COLO829 (cell line): ENCODE results near the gene LOXL1.
"Not testable (repeated sequence)": the region's sequence is repeated elsewhere in the genome, so short reads cannot be mapped to it uniquely, and the experiment has no call there.

Experiments
- DNase-seq: peaks from one replicate; pipeline ENCODE4 v3.0.0; 2012; ENCODE audit warnings: low spot score

LOXL1 gene

GRCh38 chr15:73923156-73923487 lies 3.1 kb upstream of the LOXL1 start:
- DNase-seq: no peak

- DNase-seq: no peak
Measured at GRCh38 chr15:73923488-73924164, 2.6 kb upstream of the LOXL1 start.

- DNase-seq: peak; percentile 42
Measured at GRCh38 chr15:73924171-73924921, 1.9 kb upstream of the LOXL1 start.

GRCh38 chr15:73925848-73926218 lies 429 bp upstream of the LOXL1 start:
- no peak for DNase-seq

- no peak for DNase-seq
Measured at GRCh38 chr15:73927003-73927475, 777 bp downstream of the LOXL1 start.

DNA sequence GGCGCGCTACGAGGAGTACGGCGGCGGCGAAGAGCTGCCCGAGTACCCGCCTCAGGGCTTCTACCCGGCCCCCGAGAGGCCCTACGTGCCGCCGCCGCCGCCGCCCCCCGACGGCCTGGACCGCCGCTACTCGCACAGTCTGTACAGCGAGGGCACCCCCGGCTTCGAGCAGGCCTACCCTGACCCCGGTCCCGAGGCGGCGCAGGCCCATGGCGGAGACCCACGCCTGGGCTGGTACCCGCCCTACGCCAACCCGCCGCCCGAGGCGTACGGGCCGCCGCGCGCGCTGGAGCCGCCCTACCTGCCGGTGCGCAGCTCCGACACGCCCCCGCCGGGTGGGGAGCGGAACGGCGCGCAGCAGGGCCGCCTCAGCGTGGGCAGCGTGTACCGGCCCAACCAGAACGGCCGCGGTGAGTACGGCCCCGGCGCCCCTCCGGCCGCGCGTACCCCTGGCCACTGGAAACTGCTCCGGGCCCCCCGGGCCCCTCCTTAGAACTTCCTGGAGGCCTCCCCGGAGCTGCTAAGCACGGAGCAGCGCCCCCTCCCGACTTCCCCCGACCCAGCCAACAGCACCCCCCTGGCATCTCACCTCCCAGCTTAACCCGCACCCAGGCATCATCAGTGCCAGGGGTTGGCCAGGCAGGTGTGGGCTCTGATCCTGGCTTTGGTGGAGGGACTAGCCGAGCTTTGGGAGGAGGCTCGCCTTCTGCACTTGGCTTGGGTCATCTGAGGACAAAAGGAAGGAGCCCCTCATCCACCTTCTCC lies 1.4 kb downstream of the LOXL1 start:
- no peak for DNase-seq

GRCh38 chr15:73928241-73928579 lies 1.9 kb downstream of the LOXL1 start:
- no peak for DNase-seq

DNA sequence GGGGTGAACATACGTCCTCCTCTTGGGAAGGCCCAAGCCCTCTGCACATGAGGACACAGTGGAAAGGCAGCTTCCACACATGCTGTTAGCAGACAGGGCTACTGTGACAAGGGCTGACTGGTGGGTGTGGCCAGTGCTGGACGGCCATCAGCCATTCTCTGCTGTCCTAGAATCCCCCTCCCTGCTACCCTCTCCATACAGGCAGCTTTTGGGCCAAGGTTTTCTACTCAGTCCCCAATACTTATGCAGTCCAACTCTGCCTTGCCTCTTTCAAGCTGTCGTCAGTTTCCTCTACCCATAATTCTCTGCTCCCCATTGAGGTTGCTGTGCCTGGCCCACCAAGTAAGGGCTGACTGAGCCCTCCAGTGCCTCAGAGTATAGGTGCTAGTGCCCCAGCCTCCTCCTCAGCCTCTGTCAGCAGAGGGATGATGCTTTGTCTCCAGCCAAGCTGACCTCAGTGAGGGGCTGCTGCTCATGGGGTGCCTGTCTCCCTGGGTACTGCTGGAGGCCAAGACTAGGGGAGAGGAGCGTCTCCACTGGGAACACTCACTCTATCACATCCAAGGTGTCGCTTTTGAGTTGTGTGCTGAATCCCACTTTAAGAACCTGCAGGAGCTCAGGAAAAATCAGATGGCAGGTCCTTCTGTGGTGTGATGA lies 2.8 kb downstream of the LOXL1 start:
- DNase-seq: no peak

- DNase-seq: no peak
Measured at GRCh38 chr15:73930371-73930770, 4.1 kb downstream of the LOXL1 start.

DNA sequence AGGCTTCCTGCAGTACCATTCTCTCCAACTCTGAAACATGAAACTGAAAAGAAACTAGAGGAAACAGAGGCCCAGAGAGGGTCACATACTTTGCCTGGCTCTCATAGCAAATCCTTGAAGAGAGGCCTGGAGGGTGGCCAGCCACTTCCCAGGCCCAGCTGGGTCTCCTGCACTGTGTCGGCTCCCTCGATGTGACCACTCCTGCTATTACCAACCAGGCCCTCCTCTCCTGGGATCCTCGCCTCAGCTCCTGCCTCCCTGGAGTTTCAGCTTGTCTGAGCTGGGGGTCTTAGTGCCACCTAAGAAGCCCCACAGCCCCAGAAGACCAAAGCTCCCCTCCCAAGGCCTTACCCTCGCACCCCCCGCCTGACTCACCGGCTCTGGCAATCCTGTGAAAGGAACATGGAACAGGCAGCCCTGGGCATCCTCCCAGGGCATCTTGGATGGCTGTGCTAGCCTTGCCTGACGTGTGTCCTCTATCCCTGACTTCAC lies 4.6 kb downstream of the LOXL1 start:
- no peak for DNase-seq

DNA sequence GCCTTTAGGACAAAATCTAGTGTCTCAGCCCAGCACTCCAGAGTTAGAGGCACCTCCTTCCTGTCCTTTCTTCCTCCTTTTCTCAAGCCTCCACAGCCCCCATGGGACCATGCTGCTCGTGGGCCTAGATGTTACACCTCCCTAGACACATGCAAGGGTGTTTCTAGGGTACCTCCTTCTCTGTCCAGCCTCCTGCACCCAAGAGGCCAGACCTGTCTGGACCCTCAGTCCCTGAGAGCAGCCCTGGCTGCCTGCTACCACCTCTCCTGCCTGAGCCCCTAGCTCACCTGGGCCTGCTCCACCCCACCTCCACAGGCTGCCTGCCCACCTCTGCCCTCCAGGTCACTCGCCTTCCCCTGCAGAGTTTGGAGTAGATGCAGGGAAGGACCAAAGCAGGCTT lies 5.2 kb downstream of the LOXL1 start:
- no peak for DNase-seq

GRCh38 chr15:73932381-73933191 lies 6.3 kb downstream of the LOXL1 start:
- no peak for DNase-seq

- DNase-seq: no peak
Measured at GRCh38 chr15:73934281-73934680, 8.0 kb downstream of the LOXL1 start.

DNA sequence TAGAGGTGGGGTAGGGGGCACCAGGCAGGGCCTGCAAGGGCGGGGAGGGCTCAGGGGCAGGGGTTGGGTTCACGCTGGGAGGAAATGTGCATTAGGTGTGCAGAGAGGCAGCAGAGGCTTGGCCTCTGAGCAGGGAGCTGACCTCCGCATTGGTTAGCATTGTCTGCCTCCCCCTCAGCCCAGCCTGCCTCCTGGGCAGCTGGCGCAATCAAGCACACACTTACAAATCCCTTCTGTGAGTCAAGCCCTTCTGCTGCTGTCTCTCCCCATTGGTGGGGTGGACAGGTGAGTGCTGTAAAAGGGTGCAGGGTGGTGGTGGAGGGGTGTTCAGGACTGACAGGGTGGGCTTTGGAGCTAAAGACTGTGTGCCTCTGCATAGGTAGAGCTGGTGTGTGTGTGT lies 9.3 kb downstream of the LOXL1 start:
- no peak for DNase-seq

GRCh38 chr15:73936181-73936580 lies 9.9 kb downstream of the LOXL1 start:
- DNase-seq: no peak

- no peak for DNase-seq
Measured at GRCh38 chr15:73936588-73937290, 10.5 kb downstream of the LOXL1 start.

DNA sequence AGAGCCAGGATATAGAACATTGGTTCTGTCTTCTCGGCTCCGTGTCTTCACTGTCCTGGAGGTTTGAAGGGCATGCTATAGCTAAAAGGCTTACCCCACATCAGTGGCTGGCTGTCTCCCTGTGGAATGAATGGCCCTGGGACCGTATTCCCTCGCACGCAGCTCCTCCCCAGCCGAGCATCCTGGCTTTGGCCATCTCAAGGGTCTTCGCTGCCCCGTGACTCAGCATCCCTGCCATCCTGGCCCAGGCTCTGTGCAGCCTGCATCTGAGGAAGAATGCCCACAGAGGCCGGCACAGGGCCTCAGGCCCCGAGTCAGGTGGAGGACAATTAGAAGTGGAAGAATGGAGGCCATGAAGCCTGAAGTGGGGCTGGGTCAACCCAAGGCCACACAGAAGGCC lies 11.0 kb downstream of the LOXL1 start:
- DNase-seq: no peak

GRCh38 chr15:73937726-73938125 lies 11.5 kb downstream of the LOXL1 start:
- no peak for DNase-seq

- not testable (repeated sequence) for DNase-seq
Measured at GRCh38 chr15:73938516-73938915, 12.3 kb downstream of the LOXL1 start.

- no peak for DNase-seq
Measured at GRCh38 chr15:73939138-73939537, 12.9 kb downstream of the LOXL1 start.
